HUES64 (cell line): ENCODE measurements around the gene SARDH.
"Not testable (repeated sequence)": the region's sequence is repeated elsewhere in the genome, so short reads cannot be mapped to it uniquely, and the experiment has no call there.

Experiments used
- H3K27ac ChIP-seq: 2 replicates; pipeline ENCODE4 v1.7.0; 2013; ENCODE audit warnings: low read depth, low read length, inconsistent platforms
- H3K27me3 ChIP-seq: 2 replicates; pipeline ENCODE4 v1.6.1; 2013; ENCODE audit warnings: mild to moderate bottlenecking, low read length; ENCODE audit not compliant: insufficient read depth
- H3K36me3 ChIP-seq: 2 replicates; pipeline ENCODE4 v1.6.1; 2013; ENCODE audit warnings: mild to moderate bottlenecking, low read length; ENCODE audit not compliant: insufficient read depth
- H3K4me1 ChIP-seq: 2 replicates; pipeline ENCODE4 v1.6.1; 2013; ENCODE audit warnings: mild to moderate bottlenecking, low read length, moderate library complexity; ENCODE audit not compliant: insufficient read depth
- H3K4me3 ChIP-seq: 2 replicates; pipeline ENCODE4 v1.5.1; 2013; ENCODE audit warnings: mild to moderate bottlenecking, low read length, moderate library complexity
- H3K9ac ChIP-seq: 2 replicates; pipeline ENCODE4 v1.6.1; 2013; ENCODE audit warnings: mild to moderate bottlenecking, low read depth, low read length
- H3K9me3 ChIP-seq: 2 replicates; pipeline ENCODE4 v1.6.1; 2013; ENCODE audit warnings: low read depth, low read length; ENCODE audit not compliant: insufficient read depth
- WGBS: fragments of 150-250, 120-280 bp; methylation state at CpG from one replicate; pipeline ENCODE4 v1.1.7; 2013; ENCODE audit warnings: missing lambda C conversion rate; 5-methylcytosine and 5-hydroxymethylcytosine counted together

The SARDH gene

GRCh38 chr9:133754187-133754586 is 16.0 kb upstream of the SARDH start:
- Histone ChIP-seq H3K27ac (no peak overlapping the region), H3K9ac (no peak overlapping the region), H3K27me3 (no peaks in the 10 kb centered on the region), H3K9me3 (peaks cover 3% of the 10 kb centered on the region), H3K4me1 (no peaks in the 10 kb centered on the region), H3K36me3 (no peaks in the 10 kb centered on the region), H3K4me3 (no peak overlapping the region)
- WGBS = 95% methylated on average over 6 of the region's 6 CpGs

- peaks cover 3% of the 10 kb centered on the region for H3K9me3 ChIP-seq
- no peaks in the 10 kb centered on the region for H3K27me3 ChIP-seq
- H3K4me1 ChIP-seq = no peaks in the 10 kb centered on the region
- H3K27ac ChIP-seq = no peak overlapping the region
- H3K36me3 ChIP-seq = no peaks in the 10 kb centered on the region
- H3K9ac ChIP-seq = no peak overlapping the region
- 85% methylated on average over 9 of the region's 9 CpGs for WGBS
- H3K4me3 ChIP-seq = no peak overlapping the region
These were observed 14.7 kb upstream of the SARDH start for GRCh38 chr9:133752739-133753446.

- H3K36me3 ChIP-seq = no peaks in the 10 kb centered on the region
- no peaks in the 10 kb centered on the region for H3K27me3 ChIP-seq
- no peak overlapping the region for H3K27ac ChIP-seq
- peaks cover 3% of the 10 kb centered on the region for H3K9me3 ChIP-seq
- H3K9ac ChIP-seq = no peak overlapping the region
- no peak overlapping the region for H3K4me3 ChIP-seq
- H3K4me1 ChIP-seq = no peaks in the 10 kb centered on the region
- 91% methylated on average over 9 of the region's 9 CpGs for WGBS
These were observed 13.0 kb upstream of the SARDH start for GRCh38 chr9:133750982-133751649.

- no peak overlapping the region for H3K9ac ChIP-seq
- H3K9me3 ChIP-seq = no peaks in the 10 kb centered on the region
- no peaks in the 10 kb centered on the region for H3K4me1 ChIP-seq
- no peaks in the 10 kb centered on the region for H3K27me3 ChIP-seq
- no peak overlapping the region for H3K27ac ChIP-seq
- H3K36me3 ChIP-seq = no peaks in the 10 kb centered on the region
- H3K4me3 ChIP-seq = no peak overlapping the region
These were observed 9.2 kb upstream of the SARDH start for GRCh38 chr9:133747309-133747708.

- H3K9me3 ChIP-seq, H3K4me3 ChIP-seq, H3K27ac ChIP-seq, H3K27me3 ChIP-seq, H3K4me1 ChIP-seq, H3K36me3 ChIP-seq, H3K9ac ChIP-seq: not testable (repeated sequence)
- 94% methylated on average over 29 of the region's 31 CpGs for WGBS
These were observed 6.4 kb upstream of the SARDH start for GRCh38 chr9:133744528-133744927.

GRCh38 chr9:133742849-133743444 is 4.8 kb upstream of the SARDH start:
- Histone ChIP-seq H3K9ac (no peak overlapping the region), H3K27me3 (no peaks in the 10 kb centered on the region), H3K9me3 (no peaks in the 10 kb centered on the region), H3K27ac (no peak overlapping the region), H3K4me3 (no peak overlapping the region), H3K36me3 (no peaks in the 10 kb centered on the region), H3K4me1 (peaks cover 7% of the 10 kb centered on the region)
- WGBS = 21% methylated on average over 8 of the region's 8 CpGs

- WGBS = 93% methylated on average over 7 of the region's 7 CpGs
- H3K27ac ChIP-seq = no peak overlapping the region
- H3K36me3 ChIP-seq = no peaks in the 10 kb centered on the region
- no peaks in the 10 kb centered on the region for H3K27me3 ChIP-seq
- no peak overlapping the region for H3K4me3 ChIP-seq
- H3K9me3 ChIP-seq = no peaks in the 10 kb centered on the region
- peaks cover 13% of the 10 kb centered on the region for H3K4me1 ChIP-seq
- no peak overlapping the region for H3K9ac ChIP-seq
These were observed 4.1 kb upstream of the SARDH start for GRCh38 chr9:133742251-133742650.

DNA sequence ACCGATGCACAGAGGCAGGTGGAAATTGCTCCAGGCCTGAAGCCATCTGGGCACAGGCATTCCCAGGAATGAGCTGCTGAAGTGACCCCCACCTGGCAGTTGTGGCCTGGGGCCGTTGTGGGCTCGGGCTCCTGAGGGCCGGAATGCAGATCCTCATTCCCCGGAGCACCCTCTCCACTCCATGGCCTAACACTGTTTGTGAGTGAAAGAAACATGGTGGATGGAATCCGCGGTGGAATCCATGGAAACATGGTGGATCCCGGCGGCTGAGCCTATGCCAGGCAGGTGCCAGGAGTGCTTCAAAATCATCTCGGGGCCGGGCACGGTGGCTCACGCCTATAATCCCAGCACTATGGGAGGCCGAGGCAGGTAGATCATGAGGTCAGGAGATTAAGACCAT is 3.6 kb upstream of the SARDH start:
- Histone ChIP-seq H3K4me1 (peaks cover 13% of the 10 kb centered on the region), H3K9ac (no peak overlapping the region), H3K27me3 (no peaks in the 10 kb centered on the region), H3K27ac (no peak overlapping the region), H3K4me3 (no peak overlapping the region), H3K36me3 (no peaks in the 10 kb centered on the region), H3K9me3 (no peaks in the 10 kb centered on the region)
- WGBS = 93% methylated on average over 14 of the region's 14 CpGs

GRCh38 chr9:133740911-133741310 is 2.8 kb upstream of the SARDH start:
- Histone ChIP-seq H3K9ac (no peak overlapping the region), H3K4me3 (no peak overlapping the region), H3K27me3 (no peaks in the 10 kb centered on the region), H3K9me3 (no peaks in the 10 kb centered on the region), H3K4me1 (peaks cover 13% of the 10 kb centered on the region), H3K36me3 (no peaks in the 10 kb centered on the region), H3K27ac (no peak overlapping the region)
- WGBS = 91% methylated on average over 8 of the region's 8 CpGs

DNA sequence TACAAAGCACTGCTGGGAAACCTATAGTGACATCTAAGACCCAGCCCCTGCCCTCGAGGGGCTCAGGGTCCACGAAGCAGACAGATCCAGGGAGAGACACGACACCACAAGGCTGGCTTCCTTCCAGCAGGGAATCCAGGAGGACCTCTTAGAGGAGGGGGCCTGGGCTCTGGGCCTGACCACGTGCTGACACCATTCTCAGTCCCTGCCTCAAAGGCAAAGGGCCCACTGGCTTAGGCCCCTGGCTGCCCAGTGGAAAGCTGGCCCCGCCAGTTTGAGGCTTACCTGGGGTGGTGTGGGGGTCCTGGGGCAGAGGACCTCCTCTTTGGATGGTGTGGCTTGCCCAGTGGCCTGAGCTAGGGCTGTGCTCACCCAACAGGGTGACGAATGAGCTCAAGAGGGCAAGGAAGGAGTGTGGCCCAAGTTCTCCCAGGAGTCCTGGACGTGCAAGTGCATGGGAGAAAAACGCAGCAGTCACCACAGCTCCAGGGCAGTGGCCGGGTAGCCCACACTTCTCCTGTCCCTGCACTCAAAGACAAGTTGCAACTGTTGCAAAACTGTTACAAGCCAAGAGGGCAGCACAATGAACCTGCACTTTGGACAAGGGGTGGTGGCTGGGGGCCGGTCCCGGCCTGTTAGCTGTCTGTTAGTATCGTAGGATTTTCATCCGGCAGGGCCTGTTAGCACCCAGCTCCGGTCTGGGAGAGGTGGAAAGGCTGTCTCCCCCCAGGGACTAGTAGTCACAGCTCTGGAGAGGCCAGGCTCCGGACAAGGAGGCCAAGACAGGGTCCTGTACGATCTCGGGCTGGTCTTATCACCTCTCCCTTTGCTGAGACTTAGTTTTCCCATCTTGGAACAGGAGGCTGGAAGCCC is 1.5 kb upstream of the SARDH start:
- no peak overlapping the region for H3K9ac ChIP-seq
- 90% methylated on average over 17 of the region's 17 CpGs for WGBS

More for the DNA sequence above, 1.5 kb upstream of the SARDH start:
- Histone ChIP-seq H3K4me1 (peaks cover 20% of the 10 kb centered on the region), H3K9me3 (no peaks in the 10 kb centered on the region), H3K4me3 (no peak overlapping the region), H3K27ac (no peak overlapping the region), H3K36me3 (no peaks in the 10 kb centered on the region), H3K27me3 (no peaks in the 10 kb centered on the region)
